Measurements from ENCODE around the gene ID3. TPM values are rescaled to one million over a fixed set of nuclear protein-coding genes. Genes with fewer than 3 reads are reported as not detected.
A peak's percentile ranks its signal among the peaks of the same experiment; 100 is the strongest.

Gene ID3
- total RNA-seq, 1 experiment from 2014 or later, result 119 TPM

DNA sequence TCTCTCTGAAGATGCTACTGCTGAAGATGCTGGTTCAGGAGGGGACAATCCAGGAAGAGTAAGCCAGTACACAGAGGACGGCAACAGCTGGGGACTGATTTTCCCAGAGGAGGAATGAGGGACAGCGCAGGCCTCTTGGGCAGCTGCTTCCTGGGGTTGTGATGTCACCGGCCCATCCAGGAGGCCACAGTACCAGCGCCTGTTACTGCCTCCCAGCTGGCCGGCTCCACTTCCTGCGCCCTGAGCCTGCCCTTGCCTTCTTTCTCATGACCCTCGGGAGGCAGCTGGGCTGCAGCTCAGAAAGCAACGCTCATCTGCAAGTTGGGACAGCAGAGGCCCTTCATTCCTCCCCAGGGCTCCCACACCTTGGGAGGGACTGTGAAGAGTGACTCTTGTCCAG is 21.9 kb upstream of the ID3 start:
- Mint-ChIP-seq H3K4me1 (peaks cover 20 to 21% of the 10 kb centered on the region in 2 experiments), H3K4me3 (no peak overlapping the region), H3K36me3 (ENCODE audit: insufficient read depth in 1 of 3, low read depth in 3 of 3) (no peaks in the 10 kb centered on the region), H3K27me3 (ENCODE audit: low read depth) (no peaks in the 10 kb centered on the region), H3K27ac (peak overlapping the region in 2 of 3 experiments; percentile 52 to 86; a peak in 2 of 7 replicates), H3K9me3 (no peaks in the 10 kb centered on the region)
- no peak overlapping the region for H3K14ac ChIP-seq (ENCODE audit: insufficient read depth, low read length)
- no peak for DNase-seq
- TF ChIP-seq, protein P1, sequence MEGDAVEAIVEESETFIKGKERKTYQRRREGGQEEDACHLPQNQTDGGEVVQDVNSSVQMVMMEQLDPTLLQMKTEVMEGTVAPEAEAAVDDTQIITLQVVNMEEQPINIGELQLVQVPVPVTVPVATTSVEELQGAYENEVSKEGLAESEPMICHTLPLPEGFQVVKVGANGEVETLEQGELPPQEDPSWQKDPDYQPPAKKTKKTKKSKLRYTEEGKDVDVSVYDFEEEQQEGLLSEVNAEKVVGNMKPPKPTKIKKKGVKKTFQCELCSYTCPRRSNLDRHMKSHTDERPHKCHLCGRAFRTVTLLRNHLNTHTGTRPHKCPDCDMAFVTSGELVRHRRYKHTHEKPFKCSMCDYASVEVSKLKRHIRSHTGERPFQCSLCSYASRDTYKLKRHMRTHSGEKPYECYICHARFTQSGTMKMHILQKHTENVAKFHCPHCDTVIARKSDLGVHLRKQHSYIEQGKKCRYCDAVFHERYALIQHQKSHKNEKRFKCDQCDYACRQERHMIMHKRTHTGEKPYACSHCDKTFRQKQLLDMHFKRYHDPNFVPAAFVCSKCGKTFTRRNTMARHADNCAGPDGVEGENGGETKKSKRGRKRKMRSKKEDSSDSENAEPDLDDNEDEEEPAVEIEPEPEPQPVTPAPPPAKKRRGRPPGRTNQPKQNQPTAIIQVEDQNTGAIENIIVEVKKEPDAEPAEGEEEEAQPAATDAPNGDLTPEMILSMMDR (conservative IDR thresholded peaks at IDR 0.05), result no peak
- H2BK15ac ChIP-seq (ENCODE audit: low read depth, low read length), result no peak overlapping the region
- H3K56ac ChIP-seq (ENCODE audit: insufficient read length, low read depth, low read length), result no peak overlapping the region
- no peak overlapping the region for H2BK120ac ChIP-seq (ENCODE audit: low read depth, low read length, poor library complexity, severe bottlenecking)
- H3K18ac ChIP-seq (ENCODE audit: insufficient read length, low read depth, low read length), result no peak overlapping the region
- no peak overlapping the region for H2AK5ac ChIP-seq (ENCODE audit: insufficient read length, low read length)
- H2BK12ac ChIP-seq (ENCODE audit: insufficient read length, low read depth, low read length), result no peak overlapping the region
- no peak overlapping the region for H2BK5ac ChIP-seq (ENCODE audit: insufficient read length, low read length)
- WGBS (ENCODE audit: extremely low coverage, insufficient read length, low lambda C conversion rate), result no CpG with 5 or more reads among the region's 8 CpGs
- H2AFZ ChIP-seq (ENCODE audit: low read length), result no peak overlapping the region
- no peaks in the 10 kb centered on the region for H3K79me2 ChIP-seq (ENCODE audit: insufficient read depth, low read length)
- H3K27me3 ChIP-seq (ENCODE audit: insufficient read depth, low read length), result no peaks in the 10 kb centered on the region
- no peak overlapping the region for H3K9ac ChIP-seq (ENCODE audit: extremely low read depth, insufficient read length, low read length)
- H3K4me1 ChIP-seq (ENCODE audit: insufficient read depth, low read length), result peaks cover 5% of the 10 kb centered on the region; the same call in 1 of the 2 replicates
- no peaks in the 10 kb centered on the region for H3K23me2 ChIP-seq (ENCODE audit: insufficient read length, low read depth, low read length, poor library complexity, severe bottlenecking)
- H4K20me1 ChIP-seq (ENCODE audit: control insufficient read depth, insufficient read depth, insufficient read length), result no peaks in the 10 kb centered on the region
- H3T11ph ChIP-seq (ENCODE audit: low read length), result no peak overlapping the region
- H2BK20ac ChIP-seq (ENCODE audit: low read depth, low read length, poor library complexity, severe bottlenecking), result no peak overlapping the region
- H3K4me2 ChIP-seq (ENCODE audit: insufficient read depth, insufficient read length, low read length), result no peak overlapping the region
- H3K79me1 ChIP-seq (ENCODE audit: insufficient read depth, low read depth, low read length, poor library complexity, severe bottlenecking), result no peaks in the 10 kb centered on the region
- H3K27ac ChIP-seq (ENCODE audit: insufficient read length, low read depth, low read length), result no peak overlapping the region
- H3K23ac ChIP-seq (ENCODE audit: insufficient read length, low read depth, low read length), result no peak overlapping the region
- no peak overlapping the region for H3K4ac ChIP-seq (ENCODE audit: low read depth, low read length)
- no peak overlapping the region for H4K5ac ChIP-seq (ENCODE audit: insufficient read length, low read depth, low read length)
- H4K8ac ChIP-seq (replicated peaks; ENCODE audit: insufficient read length, low read depth, low read length), result no peak overlapping the region
- no peak overlapping the region for H4K91ac ChIP-seq (ENCODE audit: insufficient read length, low read depth, low read length)
- no peaks in the 10 kb centered on the region for H3K9me3 ChIP-seq (ENCODE audit: control insufficient read depth, low read depth, low read length)
